ENCODE data around the gene S1PR3. TPM values are rescaled to one million over a fixed set of nuclear protein-coding genes. Genes with fewer than 3 reads are reported as not detected.
A peak's percentile ranks its signal among the peaks of the same experiment; 100 is the strongest.

Gene S1PR3
- polyA plus RNA-seq, 1 donor from 2014 or later, result not detected

DNA sequence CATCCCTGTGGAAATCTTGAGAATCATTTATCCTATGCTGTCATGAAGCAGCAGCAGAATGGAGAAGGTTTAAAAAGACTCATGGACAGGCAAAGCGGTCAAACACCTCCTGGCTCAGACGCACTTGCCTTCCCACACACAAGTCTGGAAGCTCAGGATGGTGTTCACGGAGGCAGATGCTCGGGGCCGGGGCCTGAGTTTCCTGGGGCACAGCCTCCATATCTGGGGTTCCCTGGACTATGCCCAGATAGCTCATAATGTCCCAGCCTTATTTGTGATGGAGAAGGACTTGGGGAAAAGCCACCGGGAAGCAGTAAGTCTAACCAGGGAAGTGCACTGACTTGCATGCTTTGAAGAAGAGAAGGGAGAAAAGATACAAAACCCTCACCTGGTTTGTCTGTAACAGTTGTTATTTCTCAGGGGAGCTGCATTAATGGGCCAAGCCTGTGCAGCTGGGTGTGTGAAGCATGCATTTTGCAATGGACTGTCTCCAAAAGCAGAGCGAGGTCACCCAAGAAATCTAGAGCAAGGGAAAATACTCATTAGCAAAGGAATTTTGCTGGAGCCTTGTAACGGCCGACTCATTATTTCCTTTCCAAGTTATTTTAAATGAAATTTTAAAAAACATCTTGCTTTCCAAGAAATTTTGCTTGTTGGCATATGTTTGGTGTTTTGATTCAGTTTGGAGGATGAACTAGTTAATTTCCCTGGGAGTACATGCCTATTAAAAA lies 3.4 kb downstream of the S1PR3 start:
- Mint-ChIP-seq H3K27me3 (peaks cover 18% of the 10 kb centered on the region), H3K27ac (no peak overlapping the region), H3K4me3 (no peak overlapping the region), H3K4me1 (peaks cover 0 to 3% (median 0%) of the 10 kb centered on the region in 3 donors), H3K9me3 (no peaks in the 10 kb centered on the region), H3K36me3 (no peaks in the 10 kb centered on the region)

DNA sequence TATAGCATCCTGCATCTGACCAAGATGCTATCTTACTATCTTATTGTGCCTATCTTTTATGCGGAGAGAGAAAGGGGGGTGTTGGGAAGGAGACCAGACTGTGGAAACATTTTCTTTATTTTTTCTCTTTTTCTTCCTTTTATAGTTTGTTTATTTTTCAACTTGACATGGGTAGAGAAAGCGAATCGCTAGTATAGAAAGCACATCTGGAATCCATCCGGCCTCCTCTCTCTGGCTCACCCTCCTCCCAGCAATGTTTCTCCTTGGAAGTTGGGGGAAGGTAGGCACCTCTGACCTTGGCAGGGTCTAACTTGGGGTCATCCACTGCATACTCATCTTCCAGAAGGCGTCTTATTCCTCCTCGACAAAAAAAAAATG lies 3.9 kb downstream of the S1PR3 start:
- Mint-ChIP-seq H3K4me1 (peaks cover 0 to 3% (median 0%) of the 10 kb centered on the region in 3 donors), H3K36me3 (no peaks in the 10 kb centered on the region), H3K27ac (no peak overlapping the region), H3K27me3 (peaks cover 16% of the 10 kb centered on the region), H3K4me3 (no peak overlapping the region), H3K9me3 (no peaks in the 10 kb centered on the region)

GRCh38 chr9:88995627-88996026 lies 4.4 kb downstream of the S1PR3 start:
- peaks cover 12% of the 10 kb centered on the region for H3K27me3 Mint-ChIP-seq
- no peak overlapping the region for H3K4me3 Mint-ChIP-seq
- no peak overlapping the region for H3K27ac Mint-ChIP-seq
- H3K9me3 Mint-ChIP-seq, result no peaks in the 10 kb centered on the region
- H3K4me1 Mint-ChIP-seq, result peaks cover 0 to 3% (median 0%) of the 10 kb centered on the region in 3 donors
- H3K36me3 Mint-ChIP-seq, result no peaks in the 10 kb centered on the region

GRCh38 chr9:88996046-88996920 lies 5.0 kb downstream of the S1PR3 start:
- H3K4me1 Mint-ChIP-seq, result peaks cover 0 to 4% (median 0%) of the 10 kb centered on the region in 3 donors
- no peak overlapping the region for H3K27ac Mint-ChIP-seq
- H3K9me3 Mint-ChIP-seq, result no peaks in the 10 kb centered on the region
- peaks cover 12% of the 10 kb centered on the region for H3K27me3 Mint-ChIP-seq
- H3K36me3 Mint-ChIP-seq, result no peaks in the 10 kb centered on the region
- no peak overlapping the region for H3K4me3 Mint-ChIP-seq

- Mint-ChIP-seq H3K27me3 (peaks cover 11% of the 10 kb centered on the region), H3K4me3 (no peak overlapping the region), H3K27ac (no peak overlapping the region), H3K9me3 (no peaks in the 10 kb centered on the region), H3K36me3 (peaks cover under 1% of the 10 kb centered on the region), H3K4me1 (peaks cover 0 to 7% (median 0%) of the 10 kb centered on the region in 3 donors)
Observed at GRCh38 chr9:88996921-88997235, 5.6 kb downstream of the S1PR3 start.

DNA sequence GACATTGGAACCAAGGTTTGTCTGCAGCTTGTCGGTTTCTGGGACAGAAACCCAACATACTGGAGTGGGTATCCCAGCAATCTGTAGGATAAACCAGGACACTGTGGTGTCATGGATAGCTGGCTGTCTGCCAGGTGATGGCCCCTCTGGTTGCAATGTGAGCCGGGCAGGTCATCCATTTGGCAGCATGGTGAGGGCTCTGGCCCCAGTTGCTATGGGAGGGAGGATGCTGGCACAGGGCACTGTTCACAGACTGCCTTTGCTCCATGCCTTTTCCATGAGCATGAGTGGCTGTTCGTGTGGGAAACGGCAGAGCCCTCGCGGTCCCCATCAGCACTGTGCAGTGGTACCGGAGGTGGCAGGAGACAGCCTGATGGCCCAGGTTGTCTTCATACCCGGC lies 6.4 kb downstream of the S1PR3 start:
- no peak overlapping the region for H3K27ac Mint-ChIP-seq
- H3K4me1 Mint-ChIP-seq, result peaks cover 0 to 6% (median 0%) of the 10 kb centered on the region in 3 donors
- H3K36me3 Mint-ChIP-seq, result peaks cover 3% of the 10 kb centered on the region
- H3K27me3 Mint-ChIP-seq, result peaks cover 10% of the 10 kb centered on the region
- H3K4me3 Mint-ChIP-seq, result no peak overlapping the region
- no peaks in the 10 kb centered on the region for H3K9me3 Mint-ChIP-seq

DNA sequence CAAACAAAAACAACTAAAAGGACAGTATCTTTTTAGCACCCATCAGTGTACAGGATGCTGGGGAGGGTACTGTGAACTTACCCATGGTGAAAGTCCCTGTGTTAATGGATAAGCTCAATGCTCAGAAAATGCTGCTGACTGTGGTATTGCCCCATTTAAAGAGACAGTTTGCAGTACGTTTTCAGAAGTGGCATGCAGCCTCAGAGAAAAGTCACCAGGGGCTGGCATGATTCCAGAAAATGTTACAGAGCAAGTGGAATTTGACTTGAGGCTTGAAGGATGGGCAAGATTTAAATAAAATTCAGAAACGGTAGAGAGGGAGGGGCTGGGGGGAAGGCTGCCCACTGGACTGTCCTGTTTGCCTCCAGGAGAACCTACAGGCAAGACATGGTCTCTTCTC lies 7.2 kb downstream of the S1PR3 start:
- H3K4me1 Mint-ChIP-seq, result peaks cover 0 to 6% (median 0%) of the 10 kb centered on the region in 3 donors
- H3K27ac Mint-ChIP-seq, result no peak overlapping the region
- no peak overlapping the region for H3K4me3 Mint-ChIP-seq
- H3K36me3 Mint-ChIP-seq, result peaks cover 3% of the 10 kb centered on the region
- no peaks in the 10 kb centered on the region for H3K9me3 Mint-ChIP-seq
- H3K27me3 Mint-ChIP-seq, result peaks cover 11% of the 10 kb centered on the region

DNA sequence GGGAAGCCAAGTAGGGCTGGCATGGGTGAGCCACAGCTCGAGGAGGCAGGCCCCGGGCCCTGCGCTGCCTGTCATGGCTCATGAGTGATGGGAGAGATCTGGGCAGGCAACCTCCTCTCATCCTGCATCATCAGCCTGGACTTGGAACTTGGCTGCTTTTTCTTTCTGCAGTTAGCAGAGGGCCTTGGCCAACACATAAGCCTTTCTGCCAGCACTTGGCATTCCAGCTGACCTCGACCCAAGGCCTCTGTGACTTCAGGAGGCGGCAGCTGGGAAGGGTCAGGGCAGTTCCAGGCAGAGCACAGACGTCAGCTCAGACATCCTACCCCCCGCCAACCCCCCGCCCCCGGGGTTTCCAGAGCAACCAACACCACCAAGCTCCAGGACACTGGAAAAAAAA lies 7.6 kb downstream of the S1PR3 start:
- no peaks in the 10 kb centered on the region for H3K9me3 Mint-ChIP-seq
- H3K36me3 Mint-ChIP-seq, result peaks cover 3% of the 10 kb centered on the region

GRCh38 chr9:89000371-89000781 lies 9.1 kb downstream of the S1PR3 start:
- H3K4me1 Mint-ChIP-seq, result peaks cover 0 to 6% (median 0%) of the 10 kb centered on the region in 3 donors

More for the DNA sequence above, 7.6 kb downstream of the S1PR3 start:
- H3K27ac Mint-ChIP-seq, result no peak overlapping the region
- H3K27me3 Mint-ChIP-seq, result peaks cover 11% of the 10 kb centered on the region
- peaks cover 0 to 6% (median 0%) of the 10 kb centered on the region in 3 donors for H3K4me1 Mint-ChIP-seq
- H3K4me3 Mint-ChIP-seq, result no peak overlapping the region

DNA sequence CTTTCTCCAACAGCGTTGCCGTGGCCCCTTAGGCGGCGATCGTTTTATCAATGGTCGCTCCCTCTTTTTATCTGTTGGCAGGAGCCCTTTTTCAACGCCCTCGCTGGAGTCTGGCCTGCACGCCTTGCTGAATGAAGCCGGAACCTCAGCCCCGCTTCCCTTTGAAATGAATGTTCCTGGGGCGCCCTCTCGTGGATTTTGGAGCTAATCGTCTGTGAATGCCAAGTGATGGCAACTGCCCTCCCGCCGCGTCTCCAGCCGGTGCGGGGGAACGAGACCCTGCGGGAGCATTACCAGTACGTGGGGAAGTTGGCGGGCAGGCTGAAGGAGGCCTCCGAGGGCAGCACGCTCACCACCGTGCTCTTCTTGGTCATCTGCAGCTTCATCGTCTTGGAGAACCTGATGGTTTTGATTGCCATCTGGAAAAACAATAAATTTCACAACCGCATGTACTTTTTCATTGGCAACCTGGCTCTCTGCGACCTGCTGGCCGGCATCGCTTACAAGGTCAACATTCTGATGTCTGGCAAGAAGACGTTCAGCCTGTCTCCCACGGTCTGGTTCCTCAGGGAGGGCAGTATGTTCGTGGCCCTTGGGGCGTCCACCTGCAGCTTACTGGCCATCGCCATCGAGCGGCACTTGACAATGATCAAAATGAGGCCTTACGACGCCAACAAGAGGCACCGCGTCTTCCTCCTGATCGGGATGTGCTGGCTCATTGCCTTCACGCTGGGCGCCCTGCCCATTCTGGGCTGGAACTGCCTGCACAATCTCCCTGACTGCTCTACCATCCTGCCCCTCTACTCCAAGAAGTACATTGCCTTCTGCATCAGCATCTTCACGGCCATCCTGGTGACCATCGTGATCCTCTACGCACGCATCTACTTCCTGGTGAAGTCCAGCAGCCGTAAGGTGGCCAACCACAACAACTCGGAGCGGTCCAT lies 10.0 kb downstream of the S1PR3 start:
- Mint-ChIP-seq H3K27ac (no peak overlapping the region), H3K9me3 (no peaks in the 10 kb centered on the region), H3K4me3 (peak overlapping the region in 1 of 4 donors; percentile 37), H3K36me3 (peaks cover 3% of the 10 kb centered on the region), H3K4me1 (peaks cover 0 to 6% (median 0%) of the 10 kb centered on the region in 3 donors), H3K27me3 (peaks cover 11% of the 10 kb centered on the region)

More at GRCh38 chr9:89000371-89000781, 9.1 kb downstream of the S1PR3 start:
- Mint-ChIP-seq H3K36me3 (peaks cover 3% of the 10 kb centered on the region), H3K4me3 (no peak overlapping the region), H3K27ac (no peak overlapping the region), H3K9me3 (no peaks in the 10 kb centered on the region), H3K27me3 (peaks cover 11% of the 10 kb centered on the region)

- Mint-ChIP-seq H3K27me3 (peaks cover 11% of the 10 kb centered on the region), H3K9me3 (no peaks in the 10 kb centered on the region), H3K36me3 (peaks cover 3% of the 10 kb centered on the region), H3K27ac (no peak overlapping the region), H3K4me3 (peak overlapping the region in 1 of 4 donors; percentile 37), H3K4me1 (peaks cover 0 to 6% (median 0%) of the 10 kb centered on the region in 3 donors)
Observed at GRCh38 chr9:89001917-89002540, 10.8 kb downstream of the S1PR3 start.

- H3K27ac Mint-ChIP-seq, result no peak overlapping the region
- peaks cover 0 to 6% (median 0%) of the 10 kb centered on the region in 3 donors for H3K4me1 Mint-ChIP-seq
- no peak overlapping the region for H3K4me3 Mint-ChIP-seq
- no peaks in the 10 kb centered on the region for H3K9me3 Mint-ChIP-seq
- H3K27me3 Mint-ChIP-seq, result peaks cover 11% of the 10 kb centered on the region
- H3K36me3 Mint-ChIP-seq, result peaks cover 3% of the 10 kb centered on the region
Observed at GRCh38 chr9:89002987-89003386, 11.7 kb downstream of the S1PR3 start.

DNA sequence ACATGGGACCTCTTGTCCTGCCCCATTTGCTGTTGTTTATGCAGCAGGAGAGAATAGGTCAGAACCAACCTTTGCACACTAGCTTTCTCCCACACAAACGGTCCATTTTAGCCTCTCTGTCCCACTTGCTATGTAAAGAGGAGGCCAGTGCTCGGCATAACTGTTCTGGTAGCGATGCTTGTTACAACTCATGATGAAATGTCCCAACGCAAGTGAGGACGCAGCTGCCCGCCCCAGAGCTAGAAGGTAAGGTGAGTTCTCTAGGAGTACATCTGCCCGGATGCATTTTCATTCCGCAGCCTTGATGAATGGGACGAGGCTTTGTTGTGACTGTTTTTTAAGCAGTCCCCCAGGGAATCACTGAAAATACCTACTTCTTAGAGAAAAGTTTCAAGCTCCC lies 14.1 kb downstream of the S1PR3 start:
- H3K27me3 Mint-ChIP-seq, result peaks cover 11% of the 10 kb centered on the region

GRCh38 chr9:89006267-89006666 lies 15.0 kb downstream of the S1PR3 start:
- peaks cover 11% of the 10 kb centered on the region for H3K27me3 Mint-ChIP-seq
- H3K4me1 Mint-ChIP-seq, result peaks cover 0 to 4% (median 2%) of the 10 kb centered on the region in 3 donors
- peaks cover 0 to 1% (median 0%) of the 10 kb centered on the region in 3 donors for H3K9me3 Mint-ChIP-seq
- peaks cover 3% of the 10 kb centered on the region for H3K36me3 Mint-ChIP-seq
- H3K4me3 Mint-ChIP-seq, result no peak overlapping the region
- no peak overlapping the region for H3K27ac Mint-ChIP-seq

More for the DNA sequence above, 14.1 kb downstream of the S1PR3 start:
- Mint-ChIP-seq H3K27ac (no peak overlapping the region), H3K9me3 (peaks cover 0 to 1% (median 0%) of the 10 kb centered on the region in 3 donors), H3K4me1 (peaks cover 0 to 6% (median 2%) of the 10 kb centered on the region in 3 donors), H3K4me3 (no peak overlapping the region), H3K36me3 (peaks cover 3% of the 10 kb centered on the region)

All from IgD-negative memory B cell (primary cell).